KBM-7 (cell line): ENCODE results near the gene RNASEH1.

Experiments used
- DNase-seq: peaks from one replicate; pipeline ENCODE4 v3.0.0-alpha.2; 2015
- in situ Hi-C: fragments of 300-500 bp; cut with MboI; formaldehyde crosslinking; loops from 2 replicates; pipeline ENCODE4 v1.14.3; 2020; ENCODE audit warnings: low sequenced_read_pairs, low pct_unique_long_range_greater_than_20kb, mixed read lengths

The RNASEH1 gene, protein sequence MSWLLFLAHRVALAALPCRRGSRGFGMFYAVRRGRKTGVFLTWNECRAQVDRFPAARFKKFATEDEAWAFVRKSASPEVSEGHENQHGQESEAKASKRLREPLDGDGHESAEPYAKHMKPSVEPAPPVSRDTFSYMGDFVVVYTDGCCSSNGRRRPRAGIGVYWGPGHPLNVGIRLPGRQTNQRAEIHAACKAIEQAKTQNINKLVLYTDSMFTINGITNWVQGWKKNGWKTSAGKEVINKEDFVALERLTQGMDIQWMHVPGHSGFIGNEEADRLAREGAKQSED

GRCh38 chr2:3558205-3559014, at the start of gene RNASEH1:
RNASEH1 (minus strand) TSS chr2:3558333; CDS start chr2:3558260, 73 bp downstream.
- in situ Hi-C loops: no loop called here
- peak; percentile 99 for DNase-seq

DNA sequence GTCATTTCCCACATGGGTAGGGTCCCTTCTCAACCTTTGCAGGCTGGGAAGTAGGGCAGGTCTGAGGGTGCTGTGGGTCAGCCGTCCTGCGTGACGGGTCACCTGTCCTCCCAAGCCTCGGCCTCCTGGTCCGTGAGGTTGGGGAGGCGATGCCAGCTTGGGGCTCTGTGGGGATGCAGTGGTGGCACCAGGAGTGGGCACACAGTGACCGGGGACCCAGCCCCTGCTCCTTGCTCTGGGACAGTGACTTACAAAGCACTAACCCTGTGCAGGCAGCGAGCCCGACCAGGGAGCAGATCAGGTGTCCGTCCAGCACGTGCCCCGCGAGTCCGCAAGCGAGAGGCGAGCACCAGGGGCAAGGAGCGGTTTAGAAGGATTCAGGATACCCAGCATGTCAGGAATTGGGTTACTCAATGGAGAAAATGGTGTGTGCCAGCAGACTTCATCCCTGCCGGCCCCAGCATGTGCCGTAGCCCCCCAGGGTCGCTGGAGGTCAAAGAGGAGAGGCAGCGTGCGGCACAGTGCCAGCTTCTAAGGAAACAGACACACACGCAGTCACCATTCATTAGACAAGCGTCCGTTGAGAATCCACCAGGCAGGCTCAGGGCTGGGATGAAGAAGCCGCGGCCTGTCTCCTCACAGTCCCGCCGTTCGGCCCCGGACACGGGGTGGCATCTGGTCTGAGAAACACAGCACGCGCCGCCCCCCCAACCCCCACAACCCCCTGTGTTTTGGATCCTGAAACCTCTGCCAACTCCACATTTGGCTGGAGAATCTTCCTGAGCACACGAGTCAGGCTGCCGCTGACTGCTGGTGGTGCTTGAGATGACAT, 48.5 kb upstream of the RNASEH1 start:
- in situ Hi-C loops: no loop called here
- no peak for DNase-seq

DNA sequence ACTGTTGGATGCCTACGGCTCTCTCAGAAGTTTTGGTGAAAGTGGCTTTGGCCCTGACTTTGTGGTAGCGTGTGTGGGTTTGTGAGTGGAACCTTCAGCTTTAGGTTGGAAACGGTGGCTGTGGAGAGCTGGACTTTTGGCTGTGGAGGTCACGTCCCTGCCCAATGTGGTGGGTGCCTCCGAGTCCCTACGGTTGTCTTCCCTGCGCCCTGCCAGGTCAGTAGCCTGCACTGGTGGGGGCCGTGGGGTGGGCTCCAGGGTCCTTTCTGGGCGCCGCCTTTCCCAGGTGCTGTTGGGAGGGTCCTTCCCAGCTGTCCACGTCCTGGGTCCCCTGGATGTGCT, 47.9 kb upstream of the RNASEH1 start:
- in situ Hi-C loops: no loop called here
- DNase-seq: no peak

- in situ Hi-C loops: no loop called here
- DNase-seq: no peak
Measured at GRCh38 chr2:3604991-3605961, 47.1 kb upstream of the RNASEH1 start.

DNA sequence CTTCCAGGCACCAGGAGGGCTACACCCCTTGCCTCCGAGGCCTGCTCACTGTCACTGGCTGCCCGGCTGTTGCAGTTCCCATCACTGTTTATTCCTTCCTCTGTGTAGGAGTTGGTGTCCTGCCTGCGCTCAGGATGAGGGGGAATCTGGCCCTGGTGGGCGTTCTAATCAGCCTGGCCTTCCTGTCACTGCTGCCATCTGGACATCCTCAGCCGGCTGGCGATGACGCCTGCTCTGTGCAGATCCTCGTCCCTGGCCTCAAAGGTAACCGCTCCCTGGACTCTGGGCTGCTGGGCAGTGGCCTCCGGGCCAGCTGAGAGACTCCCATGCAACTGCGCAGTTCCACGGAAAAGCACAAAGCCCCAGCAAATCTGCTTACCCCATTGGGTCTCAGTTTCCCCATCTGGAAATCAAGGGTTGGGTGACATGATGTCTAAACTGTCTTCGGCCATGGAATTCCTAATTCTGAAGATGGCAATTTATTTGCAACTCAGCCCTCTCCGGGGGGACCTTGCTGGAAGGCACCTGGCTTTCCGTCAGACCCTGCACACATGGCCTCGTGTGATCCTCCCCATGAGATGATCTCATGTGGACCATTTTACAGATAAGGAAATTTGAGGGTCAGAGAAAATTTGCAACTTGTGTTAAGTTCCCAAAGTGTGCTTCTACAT, 46.2 kb upstream of the RNASEH1 start:
- in situ Hi-C loops: no loop called here
- no peak for DNase-seq

DNA sequence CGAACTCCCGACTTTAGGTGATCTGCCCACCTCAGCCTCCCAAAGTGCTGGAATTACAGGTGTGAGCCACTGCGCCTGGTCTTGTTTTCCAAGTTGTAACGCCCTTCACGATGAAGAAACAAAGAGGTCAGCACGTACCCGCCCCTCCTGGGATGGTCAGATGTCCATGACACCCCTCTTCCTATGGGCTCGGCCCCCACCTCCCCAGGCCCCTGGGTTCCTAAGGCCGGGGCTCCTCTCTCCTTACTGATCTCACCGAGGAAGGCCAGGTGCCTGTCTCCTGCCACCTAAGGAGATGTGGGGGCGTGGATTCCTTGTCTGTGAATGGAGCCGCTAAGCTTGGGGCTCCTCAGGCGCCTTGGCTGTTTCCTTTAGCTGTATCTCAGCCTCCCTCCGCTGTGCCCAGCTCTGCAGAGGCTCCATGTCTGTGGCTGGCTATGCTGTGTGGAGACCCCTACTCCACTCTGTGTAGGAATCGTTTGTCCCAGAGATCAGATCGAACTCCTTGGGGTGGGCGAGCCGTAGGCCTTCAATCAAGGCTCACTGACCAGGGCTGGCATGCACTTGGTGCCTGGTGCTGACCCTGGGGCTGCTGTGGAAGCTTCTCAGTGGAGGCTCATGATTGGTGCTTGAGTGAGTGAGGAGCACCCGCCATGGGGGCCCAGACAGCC, 45.5 kb upstream of the RNASEH1 start:
- in situ Hi-C loops: no loop called here
- no peak for DNase-seq

DNA sequence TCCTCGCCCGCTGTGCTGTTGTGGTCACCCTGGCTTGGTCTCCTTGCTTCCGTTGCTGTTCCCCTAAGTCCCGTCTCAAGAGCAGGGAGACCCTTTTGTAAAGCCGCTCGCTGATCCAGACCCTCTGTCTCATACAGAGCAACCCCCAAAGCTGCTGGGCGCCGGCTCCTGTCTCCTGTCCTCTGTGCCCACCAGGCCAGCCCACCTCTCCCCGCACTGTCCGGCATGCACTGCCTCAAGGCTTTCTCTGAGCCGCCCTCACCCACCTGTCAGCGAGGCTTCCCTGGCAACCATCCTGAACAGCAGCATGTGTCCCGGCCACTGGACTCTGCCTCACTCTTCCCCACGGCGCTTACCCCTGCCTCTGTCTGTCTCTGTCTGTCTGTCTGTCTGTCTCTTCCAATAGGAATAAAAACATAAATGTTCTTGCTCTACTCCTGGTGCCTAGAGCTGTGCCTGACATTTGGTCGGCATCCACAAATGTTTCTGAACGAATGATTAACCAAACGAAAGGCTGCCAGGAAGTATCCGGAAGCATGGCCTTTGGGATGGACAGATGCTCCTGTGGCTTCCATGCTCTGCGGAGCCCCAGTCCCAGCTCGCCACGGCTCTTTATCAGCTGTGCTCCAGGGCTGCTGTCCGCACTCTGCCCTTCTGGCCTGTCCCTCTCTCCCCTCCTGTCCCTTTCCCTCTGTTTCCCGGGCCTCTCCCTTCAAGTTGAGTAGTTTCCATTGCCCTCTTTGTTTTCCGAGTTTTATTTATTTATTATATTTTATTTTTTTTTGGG, 44.6 kb upstream of the RNASEH1 start:
- DNase-seq: no peak
- in situ Hi-C loops: no loop called here

DNA sequence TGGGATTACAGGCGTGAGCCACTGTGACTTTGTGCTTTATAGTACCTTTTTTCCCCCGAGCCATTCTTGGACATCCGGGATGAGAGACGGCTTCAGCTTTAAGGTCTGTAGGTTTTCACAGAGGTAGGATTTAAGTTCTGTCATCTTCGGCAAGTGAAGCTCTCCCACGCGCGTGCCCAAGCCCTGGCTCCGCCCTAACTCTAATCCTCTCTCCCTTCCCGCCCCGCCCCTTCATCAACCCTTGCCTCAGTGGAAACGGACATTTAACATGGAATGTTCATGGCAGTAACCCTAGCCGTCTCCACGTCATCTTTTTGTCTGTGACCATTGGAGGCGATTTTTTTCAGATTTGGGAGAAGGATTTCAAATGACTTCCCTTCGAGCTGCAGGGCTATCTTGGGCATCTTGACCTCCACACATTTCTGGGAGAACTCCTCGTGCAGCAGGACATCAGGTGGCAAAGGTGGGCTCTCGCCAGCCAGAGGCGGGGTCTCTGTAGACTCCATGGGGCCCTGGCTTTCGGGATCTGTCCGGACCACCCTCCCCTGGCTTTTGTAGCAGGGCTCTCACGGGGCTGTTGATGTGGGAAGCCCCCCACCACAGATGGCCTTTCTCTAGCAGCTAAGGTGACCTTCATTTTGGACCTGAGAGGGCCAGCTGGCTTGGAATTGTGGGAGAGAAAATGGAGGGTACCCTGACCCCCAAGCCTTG, 43.6 kb upstream of the RNASEH1 start:
- no peak for DNase-seq
- in situ Hi-C loops: no loop called here

GRCh38 chr2:3600256-3600855, 42.2 kb upstream of the RNASEH1 start:
- in situ Hi-C loops: no loop called here
- DNase-seq: no peak

GRCh38 chr2:3598912-3599854, 41.0 kb upstream of the RNASEH1 start:
- in situ Hi-C loops: no loop called here
- DNase-seq: peak; percentile 28

- in situ Hi-C loops: no loop called here
- DNase-seq: peak; percentile 33
Measured at GRCh38 chr2:3598197-3598910, 40.2 kb upstream of the RNASEH1 start.

GRCh38 chr2:3597567-3597966, 39.4 kb upstream of the RNASEH1 start:
- DNase-seq: no peak
- in situ Hi-C loops: no loop called here

DNA sequence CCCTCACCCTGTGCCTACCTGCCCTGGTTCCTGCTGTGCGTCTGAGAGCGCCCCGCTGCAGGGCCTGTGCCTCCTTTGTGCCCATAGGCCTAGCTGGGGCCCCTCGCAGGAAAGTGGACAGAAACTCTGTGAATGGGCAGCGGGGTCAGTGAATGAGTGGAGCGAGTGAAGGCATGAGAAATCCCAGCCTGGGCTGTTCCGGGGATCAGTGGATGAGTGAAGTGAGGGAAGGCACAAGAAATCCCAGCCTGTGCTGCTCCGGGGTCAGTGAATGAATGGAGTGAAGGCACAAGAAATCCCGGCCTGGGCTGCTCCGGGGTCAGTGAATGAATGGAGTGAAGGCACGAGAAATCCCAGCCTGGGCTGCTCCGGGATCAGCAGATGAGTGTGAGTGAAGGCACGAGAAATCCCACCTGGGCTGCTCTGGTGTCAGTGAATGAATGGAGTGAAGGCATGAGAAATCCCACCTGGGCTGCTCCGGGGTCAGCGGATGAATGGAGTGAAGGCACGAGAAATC, 38.8 kb upstream of the RNASEH1 start:
- DNase-seq: no peak
- in situ Hi-C loops: no loop called here

- in situ Hi-C loops: no loop called here
- DNase-seq: no peak
Measured at GRCh38 chr2:3595985-3596384, 37.9 kb upstream of the RNASEH1 start.
